Right lobe of liver (tissue), 6 donors: ENCODE measurements around the gene CDK12. TPM values are rescaled to one million over a fixed set of nuclear protein-coding genes. Genes with fewer than 3 reads are reported as not detected.

Experiments used
- ATAC-seq, 4 donors: fragments of 200-7000 bp; cut with Tn5 transposase; one replicate each; pipeline ENCODE4 v1.9.1; 2020; ENCODE audit warnings: mild to moderate bottlenecking in 4 of 4, moderate library complexity in 4 of 4
- DNase-seq, 3 donors: peaks; one replicate each; pipeline ENCODE4 v3.0.0-alpha.2; 2020
- H3K27ac ChIP-seq, 3 donors: fragments of 200-600 bp; one replicate each; pipeline ENCODE4 v1.8.0; 2022
- H3K27me3 ChIP-seq, 2 donors: fragments of 200-600 bp; one replicate each; pipeline ENCODE4 v1.8.0; 2022
- H3K36me3 ChIP-seq, 4 donors: fragments of 200-600 bp; sonication (generic) in 1 of 4; one replicate each; pipeline versions ENCODE4 v1.5.1 to v1.8.0; 2017 to 2022; ENCODE audit warnings: control low read depth in 1 of 4
- H3K4me1 ChIP-seq, 4 donors: fragments of 200-600 bp; sonication (generic) in 1 of 4; one replicate each; pipeline versions ENCODE4 v1.5.1 to v1.8.0; 2017 to 2022; ENCODE audit warnings: control low read depth in 1 of 4
- H3K4me3 ChIP-seq, 3 donors: fragments of 200-600 bp; one replicate each; pipeline ENCODE4 v1.8.0; 2022
- H3K9me3 ChIP-seq, 4 donors: fragments of 200-600 bp; sonication (generic) in 1 of 4; one replicate each; pipeline versions ENCODE4 v1.5.1 to v1.8.0; 2017 to 2022; ENCODE audit warnings: control low read depth in 1 of 4
- CTCF ChIP-seq, 4 donors: fragments of 200-600 bp in 3 of 4; fragments of 450-650 bp in 1 of 4; IDR thresholded peaks; one replicate each; pipeline versions ENCODE4 v1.5.1 to v1.8.0; 2016 to 2022; ENCODE audit warnings: antibody characterized with exemption in 4 of 4, mild to moderate bottlenecking in 2 of 4
- POLR2A ChIP-seq: fragments of 450-650 bp; IDR thresholded peaks from one replicate; pipeline ENCODE4 v1.6.1; 2017; ENCODE audit warnings: antibody characterized with exemption, mild to moderate bottlenecking
- WGBS: methylation state at CpG from one replicate; pipeline ENCODE4 v1.1.6; 2018; ENCODE audit warnings: low coverage, low lambda C conversion rate; ENCODE audit not compliant: insufficient coverage; ENCODE audit errors: missing lambda C conversion rate; 5-methylcytosine and 5-hydroxymethylcytosine counted together
- intact Hi-C, 2 donors: fragments of 100-400 bp; cut with DNase I; formaldehyde crosslinking; loops; one replicate each; pipeline versions ENCODE4 v1.11.2 to v1.14.1; 2022
- total RNA-seq, 6 experiments: library from RNA; depleted of rRNA in 2 of 6; stranded (reverse); fragments of >200 nt in 2 of 6; fragmentation: NEBNext Ultra II Directional in 3 of 6; extraction: Animal tissue kit (Norgen Biotek cat#: 25700) in 3 of 6; gene quantifications; one replicate each; pipeline versions ENCODE4 v1.1.0 to v1.2.4, GENCODE V29; 2016 to 2023
- donor health status: DM: no; HTN: yes; CAD: no.
- donor health status: DM: no; HTN: no; CAD: no.
- donor health status: DM: no; HTN: no; CAD: no.
- donor health status: DM: no; HTN: yes; CAD: no.
- donor health status: DM: no; HTN: yes; CAD: no.

The CDK12 gene
- total RNA-seq, 6 experiments from 2014 or later: 19.4 to 33.4 (median 30.4) TPM

- TF ChIP-seq POLR2A (no peak), CTCF (IDR thresholded peaks at IDR 0.05) (no peak)
- H3K27ac ChIP-seq: no peak overlapping the region
- H3K27me3 ChIP-seq: no peaks in the 10 kb centered on the region
- no peak overlapping the region for H3K4me3 ChIP-seq
- no peaks in the 10 kb centered on the region for H3K9me3 ChIP-seq
- ATAC-seq (no peak), DNase-seq (no peak)
- WGBS: 90% methylated on average over 2 of the region's 7 CpGs
- H3K4me1 ChIP-seq: peaks cover 0 to 5% (median 1%) of the 10 kb centered on the region in 4 donors
- intact Hi-C loops: loop anchor here (5.0 to 10.0 kb wide), 4 partner anchors 56 to 196 kb away; partner anchors contain the start of genes NEUROD2 (in 1 of the 2) and PPP1R1B (in 1 of the 2)
- H3K36me3 ChIP-seq: peaks cover 0 to 52% (median 12%) of the 10 kb centered on the region in 4 donors
These were observed 87.4 kb downstream of the CDK12 start for GRCh38 chr17:39548494-39549225.

GRCh38 chr17:39549747-39550573 lies 88.7 kb downstream of the CDK12 start:
- DNase-seq (no peak), ATAC-seq (no peak)
- Histone ChIP-seq H3K27ac (no peak overlapping the region), H3K4me3 (no peak overlapping the region), H3K36me3 (peaks cover 0 to 59% (median 18%) of the 10 kb centered on the region in 4 donors), H3K9me3 (no peaks in the 10 kb centered on the region), H3K27me3 (no peaks in the 10 kb centered on the region), H3K4me1 (no peaks in the 10 kb centered on the region)
- TF ChIP-seq POLR2A: no peak
- TF ChIP-seq CTCF (IDR thresholded peaks at IDR 0.05): no peak
- WGBS: 83% methylated on average over 6 of the region's 6 CpGs
- intact Hi-C loops: loop anchor here (5.0 to 10.0 kb wide), 4 partner anchors 55 to 195 kb away; partner anchors contain the start of genes NEUROD2 (in 1 of the 2) and PPP1R1B (in 1 of the 2)

- peaks cover 0 to 58% (median 15%) of the 10 kb centered on the region in 4 donors for H3K36me3 ChIP-seq
- H3K9me3 ChIP-seq: no peaks in the 10 kb centered on the region
- WGBS: 100% methylated on average over 1 of the region's 1 CpG
- TF ChIP-seq CTCF (IDR thresholded peaks at IDR 0.05) (no peak), POLR2A (no peak)
- no peaks in the 10 kb centered on the region for H3K4me1 ChIP-seq
- H3K27ac ChIP-seq: no peak overlapping the region
- H3K4me3 ChIP-seq: no peak overlapping the region
- no peak for ATAC-seq
- intact Hi-C loops: no loop called here
- no peak for DNase-seq
- no peaks in the 10 kb centered on the region for H3K27me3 ChIP-seq
These were observed 90.6 kb downstream of the CDK12 start for GRCh38 chr17:39551879-39552278.

- no peak overlapping the region for H3K4me3 ChIP-seq
- ATAC-seq (no peak), DNase-seq (no peak)
- peaks cover 0 to 59% (median 12%) of the 10 kb centered on the region in 4 donors for H3K36me3 ChIP-seq
- intact Hi-C loops: no loop called here
- WGBS: 0% methylated on average over 1 of the region's 2 CpGs
- H3K27me3 ChIP-seq: no peaks in the 10 kb centered on the region
- no peak overlapping the region for H3K27ac ChIP-seq
- H3K9me3 ChIP-seq: no peaks in the 10 kb centered on the region
- H3K4me1 ChIP-seq: no peaks in the 10 kb centered on the region
- no peak for TF ChIP-seq CTCF (IDR thresholded peaks at IDR 0.05)
- TF ChIP-seq POLR2A: no peak
These were observed 92.2 kb downstream of the CDK12 start for GRCh38 chr17:39553341-39553945.
